Measurements from ENCODE around the gene MCRIP1. TPM values are rescaled to one million over a fixed set of nuclear protein-coding genes. Genes with fewer than 3 reads are reported as not detected.

The MCRIP1 gene
- total RNA-seq (2014; rRNA removed; shearing (Covaris generic)) = 159 and 160 TPM in 2 replicates

GRCh38 chr17:81833160-81833920 lies at the start of gene MCRIP1:
Gene MCRIP1, minus strand, starts transcription at chr17:81833291. Its CDS starts 8,785 bp downstream, at chr17:81824506.
- DNase-seq (ENCODE audit: low spot score) = peak; percentile 93

- DNase-seq (ENCODE audit: low spot score) = no peak
Measured at GRCh38 chr17:81879121-81879520, 46.0 kb upstream of the MCRIP1 start.

GRCh38 chr17:81878294-81878693 lies 45.2 kb upstream of the MCRIP1 start:
- no peak for DNase-seq (ENCODE audit: low spot score)

GRCh38 chr17:81877569-81877968 lies 44.5 kb upstream of the MCRIP1 start:
- no peak for DNase-seq (ENCODE audit: low spot score)

- DNase-seq (ENCODE audit: low spot score) = peak; percentile 86
Measured at GRCh38 chr17:81871387-81872230, 38.5 kb upstream of the MCRIP1 start.

- DNase-seq (ENCODE audit: low spot score) = no peak
Measured at GRCh38 chr17:81870981-81871386, 37.9 kb upstream of the MCRIP1 start, which contains the start of gene ARHGDIA. Gene ARHGDIA, minus strand, starts transcription at chr17:81871337. Its CDS starts 1,407 bp downstream, at chr17:81869930.

GRCh38 chr17:81870131-81870980 lies 37.3 kb upstream of the MCRIP1 start:
- peak; percentile 58 for DNase-seq (ENCODE audit: low spot score)

- DNase-seq (ENCODE audit: low spot score) = peak; percentile 57
Measured at GRCh38 chr17:81869221-81870130, 36.4 kb upstream of the MCRIP1 start.

GRCh38 chr17:81868674-81869220 lies 35.7 kb upstream of the MCRIP1 start:
- DNase-seq (ENCODE audit: low spot score) = peak; percentile 65

GRCh38 chr17:81867991-81868673 lies 35.0 kb upstream of the MCRIP1 start:
- peak; percentile 40 for DNase-seq (ENCODE audit: low spot score)

- DNase-seq (ENCODE audit: low spot score) = peak; percentile 73
Measured at GRCh38 chr17:81867170-81867990, 34.3 kb upstream of the MCRIP1 start.

- peak; percentile 30 for DNase-seq (ENCODE audit: low spot score)
Measured at GRCh38 chr17:81866440-81867169, 33.5 kb upstream of the MCRIP1 start.

- peak; percentile 97 for DNase-seq (ENCODE audit: low spot score)
Measured at GRCh38 chr17:81865733-81866439, 32.8 kb upstream of the MCRIP1 start.

GRCh38 chr17:81865358-81865732 lies 32.3 kb upstream of the MCRIP1 start:
- no peak for DNase-seq (ENCODE audit: low spot score)

GRCh38 chr17:81863833-81864768 lies 31.0 kb upstream of the MCRIP1 start:
- DNase-seq (ENCODE audit: low spot score) = peak; percentile 37

GRCh38 chr17:81863123-81863675 lies 30.1 kb upstream of the MCRIP1 start:
- DNase-seq (ENCODE audit: low spot score) = no peak

All from HT-29 (cell line).